Endothelial cell of umbilical vein (primary cell): ENCODE data around the gene APOB. TPM values are rescaled to one million over a fixed set of nuclear protein-coding genes. Genes with fewer than 3 reads are reported as not detected.

Experiments used
- BruUV-seq: library from RNA; stranded (reverse); fragments of 400-500 nt; replicated peaks from 2 replicates; lab custom pipeline; 2021; lab: Mats Ljungman, UMichigan
- CTCF ChIA-PET: fragments of 300-600, 350-600 bp; sonication (Branson Sonifier 250); formaldehyde crosslinking; loops from one replicate; lab custom pipeline; 2021; ENCODE audit warnings: antibody characterized with exemption, inconsistent platforms; lab: Charles Lee
- POLR2A ChIA-PET: fragments of 300-600, 350-600 bp; sonication (Branson Sonifier 250); formaldehyde crosslinking; loops from one replicate; lab custom pipeline; 2021; ENCODE audit warnings: antibody characterized with exemption, inconsistent platforms; lab: Charles Lee
- DNase-seq: peaks from one replicate; pipeline ENCODE4 v3.0.0-alpha.2; 2011; ENCODE audit warnings: low read depth, low spot score
- FAIRE-seq: peaks from 2 replicates; lab custom pipeline; 2011; peaks lifted over from hg19 to GRCh38; lab: Jason Lieb, UNC
- H2AFZ ChIP-seq: 2 replicates; pipeline ENCODE4 v1.6.0; 2012; ENCODE audit warnings: low read depth, low read length, control low read depth, inconsistent platforms
- H3K27ac ChIP-seq: 2 replicates; pipeline ENCODE4 v1.5.1; 2011; ENCODE audit warnings: low read depth, mild to moderate bottlenecking, control low read depth, low read length, moderate library complexity; ENCODE audit not compliant: insufficient read depth
- H3K27me3 ChIP-seq, 2 experiments: 2 replicates each; pipeline versions ENCODE4 v1.6.0 to v1.6.1; 2011; ENCODE audit warnings: low read length in 2 of 2, mixed read lengths in 1 of 2; ENCODE audit not compliant: control insufficient read depth in 2 of 2, insufficient read depth in 2 of 2
- H3K36me3 ChIP-seq, 2 experiments: 2 replicates in 1 of 2; 3 replicates in 1 of 2; pipeline ENCODE4 v1.5.1; 2011; ENCODE audit warnings: low read length in 2 of 2, mild to moderate bottlenecking in 1 of 2, moderate library complexity in 1 of 2; ENCODE audit not compliant: control insufficient read depth in 2 of 2, insufficient read depth in 2 of 2; ENCODE audit errors: extremely low read depth in 1 of 2
- H3K4me1 ChIP-seq: 3 replicates; pipeline ENCODE4 v1.5.1; 2011; ENCODE audit warnings: mild to moderate bottlenecking, low read length; ENCODE audit not compliant: control insufficient read depth, insufficient read depth; ENCODE audit errors: extremely low read depth
- H3K4me2 ChIP-seq: 2 replicates; pipeline ENCODE4 v1.6.1; 2011; ENCODE audit warnings: low read length, control low read depth, mixed read lengths; ENCODE audit not compliant: insufficient read depth
- H3K4me3 ChIP-seq, 3 experiments: fragments of 200-600 bp in 1 of 3; sonication (generic), shearing (Covaris generic) in 1 of 3; replicated peaks in 1 of 3; 2 replicates each; pipeline ENCODE4 v1.5.1; 2011 to 2016; ENCODE audit warnings: control low read depth in 3 of 3, low read length in 3 of 3, mild to moderate bottlenecking in 2 of 3, inconsistent platforms in 1 of 3, low read depth in 1 of 3, moderate library complexity in 1 of 3; ENCODE audit not compliant: insufficient read depth in 1 of 3
- H3K79me2 ChIP-seq: 2 replicates; pipeline ENCODE4 v1.6.0; 2012; ENCODE audit warnings: low read length, inconsistent platforms; ENCODE audit not compliant: control insufficient read depth, insufficient read depth
- H3K9ac ChIP-seq: replicated peaks from 2 replicates; pipeline ENCODE3; 2011; ENCODE audit warnings: low read length, control low read depth; ENCODE audit not compliant: insufficient read depth; ENCODE audit errors: extremely low read depth
- H3K9me1 ChIP-seq: replicated peaks from 3 replicates; pipeline ENCODE4 v1.6.0; 2011; ENCODE audit warnings: mild to moderate bottlenecking, low read length; ENCODE audit not compliant: control insufficient read depth, insufficient read depth; ENCODE audit errors: extremely low read depth
- H3K9me3 ChIP-seq: replicated peaks from 2 replicates; pipeline ENCODE4 v1.5.1; 2012; ENCODE audit warnings: low read length, inconsistent platforms; ENCODE audit not compliant: control insufficient read depth, insufficient read depth
- H4K20me1 ChIP-seq: replicated peaks from 2 replicates; pipeline ENCODE3; 2011; ENCODE audit warnings: mild to moderate bottlenecking, low read length; ENCODE audit not compliant: control insufficient read depth, insufficient read depth; ENCODE audit errors: extremely low read depth
- CTCF ChIP-seq, 2 donors: IDR thresholded peaks; 1 replicate in 1 of 2; 2 replicates in 1 of 2; pipeline ENCODE4 v1.5.1; 2011; ENCODE audit warnings: low read length in 2 of 2, mild to moderate bottlenecking in 2 of 2, moderate library complexity in 2 of 2, control low read depth in 1 of 2, inconsistent platforms in 1 of 2, low read depth in 1 of 2; ENCODE audit not compliant: insufficient read depth in 1 of 2; ENCODE audit errors: extremely low read depth in 1 of 2
- EZH2 ChIP-seq: IDR thresholded peaks from 2 replicates; pipeline ENCODE4 v1.6.1; 2012; ENCODE audit warnings: borderline replicate concordance, low read depth, mild to moderate bottlenecking, moderate library complexity, low read length, inconsistent platforms; ENCODE audit not compliant: severe bottlenecking
- FOS ChIP-seq: IDR thresholded peaks from 2 replicates; pipeline ENCODE4 v1.6.1; 2011; ENCODE audit warnings: mild to moderate bottlenecking, low read length, moderate library complexity, borderline replicate concordance; ENCODE audit not compliant: insufficient read depth
- GATA2 ChIP-seq: IDR thresholded peaks from 2 replicates; pipeline ENCODE4 v1.7.0; 2011; ENCODE audit warnings: low read depth, mild to moderate bottlenecking, moderate library complexity, mixed read lengths, low read length; ENCODE audit not compliant: insufficient read length, insufficient read depth
- JUN ChIP-seq: IDR thresholded peaks from 2 replicates; pipeline ENCODE4 v1.6.1; 2011; ENCODE audit warnings: borderline replicate concordance, low read depth; ENCODE audit not compliant: insufficient read length, insufficient read depth
- MYC ChIP-seq: IDR thresholded peaks from one replicate; pipeline ENCODE4 v1.6.1; 2011; ENCODE audit warnings: mild to moderate bottlenecking, low read depth, low read length
- POLR2A ChIP-seq: IDR thresholded peaks from 2 replicates; pipeline ENCODE4 v1.6.1; 2012; ENCODE audit warnings: low read depth, mild to moderate bottlenecking, control low read depth, low read length
- POLR2AphosphoS5 ChIP-seq: IDR thresholded peaks from 2 replicates; pipeline ENCODE4 v1.6.1; 2012; ENCODE audit warnings: low read depth, mild to moderate bottlenecking, control low read depth, low read length, moderate library complexity; ENCODE audit not compliant: insufficient read depth
- dilution Hi-C: fragments of 300-500 bp; cut with MboI; formaldehyde crosslinking; loops from one replicate; pipeline ENCODE4 v1.15.0; 2019; ENCODE audit warnings: low sequenced_read_pairs; ENCODE audit not compliant: extremely low pct_ligation_motif_present
- intact Hi-C: fragments of 100-400 bp; cut with micrococcal nuclease; formaldehyde crosslinking; loops from one replicate; pipeline ENCODE4 v1.10.0; 2022
- polyA plus RNA-seq, 4 experiments: library from polyadenylated mRNA; depleted of rRNA in 3 of 4; stranded (reverse) in 3 of 4; unstranded in 1 of 4; fragments of >200 nt; gene quantifications; 2 replicates each; pipeline versions ENCODE4 v1.2.1 to v1.2.3, GENCODE V29; 2011 to 2012; ENCODE audit warnings: missing spikeins in 1 of 4
- total RNA-seq: library from RNA; stranded (reverse); gene quantifications from 2 replicates; pipeline ENCODE4 v1.2.3, GENCODE V29; 2021
- TF ChIP-seq, protein P1 (sequence below): IDR thresholded peaks from 2 replicates; pipeline ENCODE4 v1.6.1; 2011; ENCODE audit not compliant: insufficient read depth, insufficient read length

APOB gene
- total and polyA plus RNA-seq, 2 donors (not counting 3 experiments of a cell fraction or from before 2014, with no cell fraction given), result 0.07 to 0.09 TPM

DNA sequence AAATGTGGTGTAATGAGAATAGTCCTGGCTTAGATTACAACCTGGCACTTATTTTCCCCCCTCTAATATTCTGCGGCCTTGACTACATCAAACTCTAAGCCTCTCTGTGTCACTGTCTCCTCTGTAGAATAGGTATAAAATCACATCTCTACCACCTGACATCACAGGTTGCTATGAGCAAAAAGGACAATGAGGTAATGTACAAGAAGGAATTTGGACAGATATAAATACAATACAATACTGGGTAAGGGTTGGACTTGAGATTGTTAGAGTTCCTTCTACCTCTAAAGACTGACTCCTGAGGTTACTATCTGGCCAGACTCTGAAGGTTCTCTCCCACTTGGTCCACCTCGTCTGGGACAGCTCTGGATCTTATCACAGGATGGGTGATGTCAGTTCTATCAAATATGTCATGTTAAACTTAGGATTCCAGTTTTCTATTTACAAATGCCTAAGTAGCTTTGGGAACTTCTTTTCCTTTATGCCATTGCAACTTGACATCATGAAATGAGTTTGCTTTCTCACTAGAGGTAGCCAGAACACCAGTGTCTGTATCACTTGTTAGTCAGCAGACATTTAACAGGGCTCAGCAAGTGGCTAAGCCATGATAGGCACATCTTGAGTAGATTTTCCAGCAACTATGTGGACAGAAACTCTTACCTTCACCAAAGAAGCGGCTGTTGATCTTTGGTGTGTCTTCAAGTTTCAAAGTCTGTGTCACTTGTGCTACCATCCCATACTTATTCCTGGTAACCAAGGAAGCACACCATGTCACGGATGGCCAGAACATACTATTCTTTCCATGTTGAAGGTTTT, 9.5 kb downstream of the APOB start:
- ChIA-PET CTCF (interaction anchor here (1.8 kb wide), 1 partner anchor 373 kb away, joined by 8 read pairs; no protein-coding TSS in a partner anchor), POLR2A (no interaction called here)
- dilution Hi-C loops, result no loop called here

DNA sequence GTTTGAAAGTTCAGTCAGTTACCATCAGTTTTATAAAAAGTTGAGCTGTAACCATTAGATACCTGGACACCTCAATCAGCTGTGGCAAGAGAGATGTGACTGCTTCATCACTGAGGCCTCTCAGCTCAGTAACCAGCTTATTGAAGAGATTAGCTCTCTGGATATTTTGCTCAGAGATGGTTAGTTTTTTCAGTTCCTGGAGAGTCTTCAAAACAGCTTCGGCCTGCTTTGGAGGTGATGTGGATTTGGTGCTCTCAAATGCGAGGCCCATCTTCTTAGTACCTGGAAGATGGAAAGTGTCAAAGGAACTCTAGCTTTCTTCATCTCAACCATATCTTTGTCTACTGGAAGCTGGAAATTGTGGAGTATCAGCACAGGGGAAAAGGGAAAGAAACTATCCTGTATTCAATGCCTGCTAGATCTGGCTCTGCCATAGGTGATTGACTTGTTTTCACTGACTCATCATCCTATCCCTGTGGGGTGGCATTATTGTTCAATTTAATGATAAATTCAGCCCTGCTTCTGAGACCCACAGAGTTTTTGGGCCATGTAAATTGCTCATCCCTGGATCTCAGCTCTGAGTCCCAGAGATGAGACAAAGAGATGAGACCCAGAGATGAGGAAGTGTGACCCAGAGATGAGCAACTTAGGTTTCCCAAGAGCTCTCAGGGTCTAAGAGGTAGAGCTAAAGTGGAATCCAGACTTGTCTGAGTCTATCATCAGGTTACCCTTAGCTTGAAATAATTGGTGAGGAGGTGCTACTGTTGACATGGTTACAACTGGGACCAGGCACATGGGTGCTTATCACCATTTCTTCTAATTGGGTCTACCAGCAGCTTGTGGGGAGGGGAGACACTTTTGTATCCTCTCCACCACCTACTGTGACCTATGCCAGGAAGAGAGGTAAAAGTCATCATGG, 10.4 kb downstream of the APOB start:
- TF ChIP-seq FOS, result no peak
- TF ChIP-seq GATA2, result no peak
- TF ChIP-seq JUN, result no peak
- TF ChIP-seq POLR2AphosphoS5, result no peak
- TF ChIP-seq, protein P1, sequence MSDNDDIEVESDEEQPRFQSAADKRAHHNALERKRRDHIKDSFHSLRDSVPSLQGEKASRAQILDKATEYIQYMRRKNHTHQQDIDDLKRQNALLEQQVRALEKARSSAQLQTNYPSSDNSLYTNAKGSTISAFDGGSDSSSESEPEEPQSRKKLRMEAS, result no peak
- no peak for TF ChIP-seq MYC
- no peak for TF ChIP-seq EZH2
- TF ChIP-seq CTCF (IDR thresholded peaks at IDR 0.05; ENCODE audit: extremely low read depth in 1 of 2, insufficient read depth in 1 of 2, low read depth in 1 of 2, low read length in 2 of 2), result no peak
- no peak for TF ChIP-seq POLR2A

More for the DNA sequence above, 9.5 kb downstream of the APOB start:
- Histone ChIP-seq H4K20me1 (no peaks in the 10 kb centered on the region), H3K9me3 (no peaks in the 10 kb centered on the region), H3K4me1 (no peaks in the 10 kb centered on the region), H3K27ac (no peak overlapping the region), H3K9me1 (no peaks in the 10 kb centered on the region), H3K79me2 (no peaks in the 10 kb centered on the region), H3K4me2 (no peak overlapping the region), H3K9ac (no peak overlapping the region), H2AFZ (no peak overlapping the region), H3K4me3 (no peak overlapping the region), H3K27me3 (no peaks in the 10 kb centered on the region), H3K36me3 (no peaks in the 10 kb centered on the region)
- DNase-seq, result no peak
- BruUV-seq, result no TSS peak
- TF ChIP-seq GATA2 (no peak), FOS (no peak), POLR2AphosphoS5 (no peak)
- no peak for FAIRE-seq
- intact Hi-C loops, result no loop called here

More for the DNA sequence above, 10.4 kb downstream of the APOB start:
- Histone ChIP-seq H3K36me3 (no peaks in the 10 kb centered on the region), H2AFZ (no peak overlapping the region), H3K4me1 (no peaks in the 10 kb centered on the region), H3K9ac (no peak overlapping the region), H3K9me3 (no peaks in the 10 kb centered on the region), H3K79me2 (no peaks in the 10 kb centered on the region), H3K27ac (no peak overlapping the region), H3K9me1 (no peaks in the 10 kb centered on the region), H3K4me2 (no peak overlapping the region), H3K4me3 (no peak overlapping the region), H3K27me3 (no peaks in the 10 kb centered on the region), H4K20me1 (no peaks in the 10 kb centered on the region)
- intact Hi-C loops (no loop called here), dilution Hi-C loops (no loop called here)
- FAIRE-seq, result no peak
- POLR2A ChIA-PET, result no interaction called here
- CTCF ChIA-PET, result interaction anchor here (1.8 kb wide), 2 partner anchors 9 to 372 kb away, joined by 7 to 8 read pairs; partner anchors contain the start of gene APOB
- DNase-seq, result no peak
- no TSS peak for BruUV-seq
